ENCODE results near the gene CAPN11.

- no peak for TF ChIP-seq POLR2A (IDR thresholded peaks at IDR 0.05)
- no peak for TF ChIP-seq EP300 (IDR thresholded peaks at IDR 0.05)
Measured at GRCh38 chr6:44123544-44123943, 35.1 kb upstream of the CAPN11 start.
